ENCODE data around the gene UGT1A4. TPM values are rescaled to one million over a fixed set of nuclear protein-coding genes. Genes with fewer than 3 reads are reported as not detected.

The UGT1A4 gene
- total RNA-seq, 2 donors from 2014 or later: not detected

DNA sequence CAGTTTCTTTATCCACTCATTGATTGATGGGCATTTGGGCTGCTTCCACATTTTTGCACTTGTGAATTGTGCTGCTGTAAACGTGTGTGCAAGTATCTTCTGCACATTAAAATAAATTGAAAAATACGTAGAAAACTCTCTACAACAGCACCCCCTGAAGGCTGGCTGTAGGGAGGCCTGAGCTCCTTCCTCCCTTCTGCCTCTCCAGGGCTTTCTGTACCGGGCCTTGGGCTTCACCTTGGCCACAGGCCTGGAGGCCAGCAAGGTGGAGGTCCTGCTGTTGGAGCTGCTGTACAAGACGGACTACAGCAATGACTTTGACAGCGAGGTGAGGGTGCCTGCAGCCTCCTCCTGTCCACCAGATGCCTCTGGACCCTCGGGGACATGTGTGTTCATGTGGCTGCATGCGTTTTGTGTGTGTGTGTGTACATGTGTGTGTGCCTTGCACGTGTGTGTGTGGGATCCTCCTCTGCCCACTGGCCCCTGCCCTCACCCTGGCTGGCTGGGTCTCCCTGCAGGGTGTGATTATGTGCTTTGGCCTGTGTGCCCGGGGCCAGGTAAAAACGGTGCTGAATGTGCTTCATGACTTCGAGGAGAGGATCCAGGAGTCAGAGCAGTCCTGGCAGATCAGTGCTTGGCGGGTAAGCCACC lies 88.8 kb downstream of the UGT1A4 start:
- H3K27ac ChIP-seq: no peak overlapping the region
- no peaks in the 10 kb centered on the region for H3K4me1 ChIP-seq (replicated peaks)
- H3K4me3 ChIP-seq: no peak overlapping the region
- 78% methylated on average over 12 of the region's 12 CpGs for WGBS
- intact Hi-C loops (cut with DNase I): no loop called here
- no peak for TF ChIP-seq POLR2A (IDR thresholded peaks at IDR 0.05)
- no peak for TF ChIP-seq POLR2AphosphoS5 (IDR thresholded peaks at IDR 0.05)
- TF ChIP-seq, protein P1, sequence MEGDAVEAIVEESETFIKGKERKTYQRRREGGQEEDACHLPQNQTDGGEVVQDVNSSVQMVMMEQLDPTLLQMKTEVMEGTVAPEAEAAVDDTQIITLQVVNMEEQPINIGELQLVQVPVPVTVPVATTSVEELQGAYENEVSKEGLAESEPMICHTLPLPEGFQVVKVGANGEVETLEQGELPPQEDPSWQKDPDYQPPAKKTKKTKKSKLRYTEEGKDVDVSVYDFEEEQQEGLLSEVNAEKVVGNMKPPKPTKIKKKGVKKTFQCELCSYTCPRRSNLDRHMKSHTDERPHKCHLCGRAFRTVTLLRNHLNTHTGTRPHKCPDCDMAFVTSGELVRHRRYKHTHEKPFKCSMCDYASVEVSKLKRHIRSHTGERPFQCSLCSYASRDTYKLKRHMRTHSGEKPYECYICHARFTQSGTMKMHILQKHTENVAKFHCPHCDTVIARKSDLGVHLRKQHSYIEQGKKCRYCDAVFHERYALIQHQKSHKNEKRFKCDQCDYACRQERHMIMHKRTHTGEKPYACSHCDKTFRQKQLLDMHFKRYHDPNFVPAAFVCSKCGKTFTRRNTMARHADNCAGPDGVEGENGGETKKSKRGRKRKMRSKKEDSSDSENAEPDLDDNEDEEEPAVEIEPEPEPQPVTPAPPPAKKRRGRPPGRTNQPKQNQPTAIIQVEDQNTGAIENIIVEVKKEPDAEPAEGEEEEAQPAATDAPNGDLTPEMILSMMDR (IDR thresholded peaks at IDR 0.05): no peak
- no peak for DNase-seq (ENCODE audit: low spot score)
- H3K27me3 ChIP-seq (replicated peaks; ENCODE audit: insufficient read depth): no peaks in the 10 kb centered on the region
- no peaks in the 10 kb centered on the region for H3K9me3 ChIP-seq
- no peaks in the 10 kb centered on the region for H3K36me3 ChIP-seq

DNA sequence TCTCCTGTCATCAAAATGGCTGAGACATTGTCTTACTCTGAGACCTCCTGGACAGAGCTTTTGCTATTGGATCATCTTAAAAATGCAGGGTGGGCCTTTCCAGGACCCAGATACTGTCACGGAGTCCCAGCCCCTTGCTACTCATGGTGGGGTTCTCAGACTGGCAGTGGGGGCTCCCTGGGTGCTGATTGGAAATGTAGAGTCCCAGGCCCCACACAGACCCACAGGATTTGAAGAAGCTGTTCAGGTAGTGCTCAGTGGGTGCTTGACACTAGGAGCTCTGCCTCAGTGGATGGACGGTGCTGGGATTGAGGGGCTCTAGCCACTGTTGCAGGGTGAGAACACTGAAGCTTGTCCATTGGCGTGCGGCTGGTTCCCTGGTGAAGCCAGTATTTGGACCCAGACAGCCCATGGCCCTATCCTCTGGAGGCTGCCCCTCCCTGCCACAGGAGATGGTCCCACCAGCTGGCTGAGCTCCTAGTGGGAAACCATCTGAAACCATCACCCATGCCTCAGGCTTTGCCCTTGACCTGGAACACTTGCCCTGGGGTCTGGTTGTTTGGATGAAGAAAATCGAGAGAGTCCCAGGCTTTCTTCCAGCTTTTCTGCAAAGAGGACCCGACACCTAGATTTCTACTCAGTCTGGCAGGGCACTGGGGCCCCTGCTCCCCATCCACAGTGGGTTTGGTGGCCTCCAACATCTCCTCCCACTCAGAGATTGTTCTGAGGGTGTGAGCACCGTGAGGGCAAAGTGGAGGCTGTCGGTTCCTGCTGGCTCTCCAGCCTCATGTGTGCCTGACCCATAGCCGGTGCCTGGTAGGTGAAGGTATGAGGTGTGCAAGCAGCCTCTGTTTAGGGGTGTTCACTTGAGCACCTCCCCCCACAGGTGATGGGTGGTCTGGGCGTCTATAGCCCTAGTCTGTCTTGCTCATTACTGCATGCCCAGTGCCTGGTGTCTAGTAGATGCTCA lies 89.7 kb downstream of the UGT1A4 start:
- H3K4me1 ChIP-seq (replicated peaks): no peaks in the 10 kb centered on the region
- intact Hi-C loops (cut with DNase I): no loop called here
- H3K4me3 ChIP-seq: no peak overlapping the region
- no peaks in the 10 kb centered on the region for H3K36me3 ChIP-seq
- 75% methylated on average over 10 of the region's 10 CpGs for WGBS
- no peaks in the 10 kb centered on the region for H3K27me3 ChIP-seq (replicated peaks; ENCODE audit: insufficient read depth)
- H3K9me3 ChIP-seq: no peaks in the 10 kb centered on the region
- TF ChIP-seq, protein P1 (IDR thresholded peaks at IDR 0.05): no peak
- no peak for TF ChIP-seq POLR2A (IDR thresholded peaks at IDR 0.05)
- no peak for TF ChIP-seq POLR2AphosphoS5 (IDR thresholded peaks at IDR 0.05)
- DNase-seq (ENCODE audit: low spot score): no peak
- H3K27ac ChIP-seq: no peak overlapping the region

DNA sequence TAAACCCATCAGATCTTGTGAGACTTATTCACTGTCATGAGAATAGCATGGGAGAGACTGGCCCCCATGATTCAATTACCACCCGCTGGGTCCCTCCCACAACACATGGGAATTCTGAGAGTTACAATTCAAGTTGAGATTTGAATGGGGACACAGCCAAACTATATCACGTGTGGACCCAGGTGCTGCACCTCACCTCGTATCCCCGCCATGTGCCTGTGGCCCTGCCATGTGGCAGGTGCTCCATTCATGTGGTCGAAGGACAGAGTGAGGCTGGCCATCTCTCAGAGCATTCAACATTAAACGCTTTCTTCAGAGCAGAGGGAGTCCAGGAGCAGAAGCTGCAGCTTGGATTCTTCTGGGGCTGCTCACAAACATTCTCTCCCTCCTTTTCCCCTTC lies 91.8 kb downstream of the UGT1A4 start:
- no peaks in the 10 kb centered on the region for H3K36me3 ChIP-seq
- intact Hi-C loops (cut with DNase I): no loop called here
- H3K4me1 ChIP-seq (replicated peaks): no peaks in the 10 kb centered on the region
- no peaks in the 10 kb centered on the region for H3K27me3 ChIP-seq (replicated peaks; ENCODE audit: insufficient read depth)
- no peaks in the 10 kb centered on the region for H3K9me3 ChIP-seq
- no peak for DNase-seq (ENCODE audit: low spot score)
- TF ChIP-seq POLR2A (IDR thresholded peaks at IDR 0.05): no peak
- TF ChIP-seq, protein P1 (IDR thresholded peaks at IDR 0.05): no peak
- no peak for TF ChIP-seq POLR2AphosphoS5 (IDR thresholded peaks at IDR 0.05)
- H3K27ac ChIP-seq: no peak overlapping the region
- no peak overlapping the region for H3K4me3 ChIP-seq
- 88% methylated on average over 6 of the region's 6 CpGs for WGBS

DNA sequence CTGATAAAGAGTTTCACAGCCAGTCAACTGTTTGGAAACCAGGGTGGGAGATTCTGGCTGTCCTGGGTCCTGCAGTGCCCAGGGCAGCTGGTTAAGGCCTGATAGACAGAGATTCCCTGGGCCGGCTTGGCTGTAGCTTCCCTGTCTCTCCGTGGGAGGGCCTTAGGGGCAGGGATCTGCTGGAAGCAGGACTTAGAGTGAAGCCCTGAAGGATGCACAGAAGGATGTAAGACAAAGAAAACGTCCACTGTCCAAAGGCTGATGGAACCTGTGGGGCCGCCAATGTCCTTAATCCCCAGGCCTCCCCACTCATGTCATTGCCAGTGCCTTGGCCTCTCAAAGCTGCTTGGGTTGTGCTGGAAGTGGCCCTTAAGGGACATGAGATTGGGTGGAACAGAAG lies 92.6 kb downstream of the UGT1A4 start:
- TF ChIP-seq POLR2AphosphoS5 (IDR thresholded peaks at IDR 0.05) (no peak), POLR2A (IDR thresholded peaks at IDR 0.05) (no peak)
- TF ChIP-seq, protein P1 (IDR thresholded peaks at IDR 0.05): no peak
- Histone ChIP-seq H3K27ac (no peak overlapping the region), H3K4me3 (no peak overlapping the region), H3K9me3 (no peaks in the 10 kb centered on the region), H3K27me3 (replicated peaks; ENCODE audit: insufficient read depth) (no peaks in the 10 kb centered on the region), H3K4me1 (replicated peaks) (no peaks in the 10 kb centered on the region), H3K36me3 (no peaks in the 10 kb centered on the region)
- 86% methylated on average over 4 of the region's 4 CpGs for WGBS
- intact Hi-C loops (cut with DNase I): no loop called here
- DNase-seq (ENCODE audit: low spot score): no peak
